Measurements from ENCODE around the gene HTRA2.
A peak's percentile ranks its signal among the peaks of the same experiment; 100 is the strongest.

DNA sequence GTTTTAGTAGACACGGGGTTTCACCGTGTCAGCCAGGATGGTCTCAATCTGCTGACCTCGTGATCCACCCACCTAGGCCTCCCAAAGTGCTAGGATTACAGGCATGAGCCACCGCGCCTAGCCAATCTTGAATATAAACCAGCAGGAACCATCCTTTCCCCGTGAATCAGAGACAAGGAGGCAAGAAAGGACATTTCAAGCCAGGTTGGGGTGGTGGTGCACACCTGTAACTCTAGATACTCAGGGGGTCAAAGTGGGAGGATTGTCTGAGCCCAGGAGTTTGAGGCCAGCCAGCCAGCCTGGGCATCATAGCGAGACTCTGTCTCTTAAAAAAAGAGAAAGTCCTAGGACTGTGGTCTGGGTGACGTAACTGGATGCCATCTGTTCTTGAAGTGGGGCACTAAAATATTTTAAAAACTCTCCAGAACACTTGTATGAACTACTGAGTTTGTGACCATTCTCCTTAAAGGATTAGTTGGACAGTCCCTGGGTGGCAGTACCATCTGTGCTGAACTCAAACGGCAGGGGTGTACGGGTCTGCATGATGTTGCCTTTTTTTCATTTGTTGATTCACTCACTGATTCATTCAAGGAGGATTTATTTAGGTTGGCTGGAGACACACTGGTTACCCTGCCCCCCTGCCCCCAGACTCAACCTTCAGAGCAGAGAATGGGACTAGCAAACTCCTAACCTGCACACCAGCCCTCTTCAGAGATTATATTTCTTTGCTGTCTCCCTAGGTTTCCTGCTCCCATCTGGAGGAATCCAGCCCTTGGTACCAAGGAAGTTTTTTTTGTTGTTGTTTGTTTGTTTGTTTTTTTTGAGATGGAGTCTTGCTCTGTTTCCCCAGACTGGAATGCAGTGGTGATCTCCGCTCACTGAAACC is 18.4 kb upstream of the HTRA2 start:
- TF ChIP-seq, protein P1, sequence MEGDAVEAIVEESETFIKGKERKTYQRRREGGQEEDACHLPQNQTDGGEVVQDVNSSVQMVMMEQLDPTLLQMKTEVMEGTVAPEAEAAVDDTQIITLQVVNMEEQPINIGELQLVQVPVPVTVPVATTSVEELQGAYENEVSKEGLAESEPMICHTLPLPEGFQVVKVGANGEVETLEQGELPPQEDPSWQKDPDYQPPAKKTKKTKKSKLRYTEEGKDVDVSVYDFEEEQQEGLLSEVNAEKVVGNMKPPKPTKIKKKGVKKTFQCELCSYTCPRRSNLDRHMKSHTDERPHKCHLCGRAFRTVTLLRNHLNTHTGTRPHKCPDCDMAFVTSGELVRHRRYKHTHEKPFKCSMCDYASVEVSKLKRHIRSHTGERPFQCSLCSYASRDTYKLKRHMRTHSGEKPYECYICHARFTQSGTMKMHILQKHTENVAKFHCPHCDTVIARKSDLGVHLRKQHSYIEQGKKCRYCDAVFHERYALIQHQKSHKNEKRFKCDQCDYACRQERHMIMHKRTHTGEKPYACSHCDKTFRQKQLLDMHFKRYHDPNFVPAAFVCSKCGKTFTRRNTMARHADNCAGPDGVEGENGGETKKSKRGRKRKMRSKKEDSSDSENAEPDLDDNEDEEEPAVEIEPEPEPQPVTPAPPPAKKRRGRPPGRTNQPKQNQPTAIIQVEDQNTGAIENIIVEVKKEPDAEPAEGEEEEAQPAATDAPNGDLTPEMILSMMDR (optimal IDR thresholded peaks at IDR 0.05 in 1 of 3, IDR thresholded peaks at IDR 0.05 in 1 of 3, conservative IDR thresholded peaks at IDR 0.05 in 1 of 3; ENCODE audit: extremely low read depth in 1 of 3, insufficient read depth in 2 of 3, low read length in 3 of 3) = no peak
- TF ChIP-seq EZH2 (IDR thresholded peaks at IDR 0.05; ENCODE audit: low read length) = peak; percentile 32

All from keratinocyte (primary cell).